Measurements from ENCODE around the gene EDIL3. TPM values are rescaled to one million over a fixed set of nuclear protein-coding genes. Genes with fewer than 3 reads are reported as not detected.

Gene EDIL3
- total and polyA plus RNA-seq, 2 donors (not counting 3 experiments of a cell fraction or from before 2014, with no cell fraction given), result 9.1 to 28.8 TPM

GRCh38 chr5:84092738-84093137 lies 291.9 kb downstream of the EDIL3 start:
- Histone ChIP-seq H3K36me3 (ENCODE audit: control insufficient read depth in 2 of 2, extremely low read depth in 1 of 2, insufficient read depth in 2 of 2, low read length in 2 of 2) (no peaks in the 10 kb centered on the region), H3K79me2 (ENCODE audit: control insufficient read depth, insufficient read depth, low read length) (no peaks in the 10 kb centered on the region), H2AFZ (ENCODE audit: low read depth, low read length) (no peak overlapping the region), H4K20me1 (replicated peaks; ENCODE audit: control insufficient read depth, extremely low read depth, insufficient read depth, low read length) (no peaks in the 10 kb centered on the region), H3K9me1 (replicated peaks; ENCODE audit: control insufficient read depth, extremely low read depth, insufficient read depth, low read length) (no peaks in the 10 kb centered on the region), H3K27me3 (ENCODE audit: control insufficient read depth in 2 of 2, insufficient read depth in 2 of 2, low read length in 2 of 2) (no peaks in the 10 kb centered on the region), H3K9me3 (replicated peaks; ENCODE audit: control insufficient read depth, insufficient read depth, low read length) (no peaks in the 10 kb centered on the region), H3K9ac (replicated peaks; ENCODE audit: extremely low read depth, insufficient read depth, low read length) (no peak overlapping the region), H3K4me2 (ENCODE audit: insufficient read depth, low read length) (no peak overlapping the region), H3K4me1 (ENCODE audit: control insufficient read depth, extremely low read depth, insufficient read depth, low read length) (no peaks in the 10 kb centered on the region), H3K27ac (ENCODE audit: insufficient read depth, low read depth, low read length) (no peak overlapping the region), H3K4me3 (replicated peaks in 1 of 3; ENCODE audit: insufficient read depth in 1 of 3, low read depth in 1 of 3, low read length in 3 of 3) (no peak overlapping the region)
- no peak for TF ChIP-seq CTCF (IDR thresholded peaks at IDR 0.05; ENCODE audit: extremely low read depth in 1 of 2, insufficient read depth in 1 of 2, low read depth in 1 of 2, low read length in 2 of 2)
- no peak for TF ChIP-seq MYC (IDR thresholded peaks at IDR 0.05; ENCODE audit: low read depth, low read length)
- TF ChIP-seq POLR2AphosphoS5 (IDR thresholded peaks at IDR 0.05; ENCODE audit: insufficient read depth, low read depth, low read length), result no peak
- no peak for TF ChIP-seq GATA2 (IDR thresholded peaks at IDR 0.05; ENCODE audit: insufficient read depth, insufficient read length, low read depth, low read length)
- no peak for TF ChIP-seq JUN (IDR thresholded peaks at IDR 0.05; ENCODE audit: borderline replicate concordance, insufficient read depth, insufficient read length, low read depth)
- no peak for TF ChIP-seq POLR2A (IDR thresholded peaks at IDR 0.05; ENCODE audit: low read depth, low read length)
- ChIA-PET POLR2A (no interaction called here), CTCF (interaction anchor here (1.0 kb wide), 1 partner anchor 16 kb away, joined by 3 read pairs; no protein-coding TSS in a partner anchor)
- dilution Hi-C loops (cut with MboI; ENCODE audit: extremely low pct_ligation_motif_present, low sequenced_read_pairs), result no loop called here
- FAIRE-seq (no peak), DNase-seq (ENCODE audit: low read depth, low spot score) (no peak)
- intact Hi-C loops (cut with micrococcal nuclease), result no loop called here
- BruUV-seq (replicated peaks), result no TSS peak
